Measurements from ENCODE around the gene SYT3. TPM values are rescaled to one million over a fixed set of nuclear protein-coding genes. Genes with fewer than 3 reads are reported as not detected.

The SYT3 gene
- total and polyA plus RNA-seq, 2 donors (not counting 3 experiments of a cell fraction or from before 2014, with no cell fraction given) = 0.11 to 0.53 TPM

DNA sequence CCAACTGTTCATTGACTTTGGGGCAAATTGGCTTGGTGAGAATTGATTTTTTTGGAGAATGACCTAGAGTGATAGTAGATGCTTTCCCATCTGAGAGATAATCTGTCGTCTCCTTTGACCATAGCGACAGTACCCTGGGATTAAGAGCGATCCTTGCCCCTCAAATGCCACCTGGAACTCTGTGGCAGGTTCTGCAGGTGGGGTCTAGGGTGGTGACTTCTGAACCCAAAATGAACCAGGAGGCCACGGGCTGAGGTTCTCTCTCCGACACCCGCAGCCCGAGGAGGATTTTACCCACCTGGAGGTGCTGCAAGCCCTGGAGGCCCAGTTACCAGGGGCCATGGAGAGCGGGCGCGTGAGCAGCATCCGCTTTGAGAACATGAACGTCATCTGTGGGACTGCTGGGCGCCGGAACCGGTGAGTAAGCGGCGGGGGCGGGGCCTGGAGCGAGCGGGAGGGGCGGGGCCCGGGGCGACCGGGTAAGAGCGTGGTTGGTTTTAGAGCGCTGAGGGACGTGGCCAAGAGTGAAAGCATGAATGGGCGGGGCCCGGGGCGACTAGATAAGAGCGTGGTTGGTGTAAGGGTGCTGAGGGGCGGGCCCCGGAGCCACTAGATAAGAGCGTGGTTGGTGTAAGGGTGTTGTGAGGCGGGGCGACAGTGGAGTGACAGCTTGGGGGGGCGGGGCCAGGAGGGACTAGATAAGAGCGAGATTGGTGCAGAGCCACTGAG is 18.2 kb upstream of the SYT3 start:
- Histone ChIP-seq H3K79me2 (ENCODE audit: control insufficient read depth, insufficient read depth, low read length) (no peaks in the 10 kb centered on the region), H3K27me3 (ENCODE audit: control insufficient read depth in 2 of 2, insufficient read depth in 2 of 2, low read length in 2 of 2) (peaks cover 0 to 2% of the 10 kb centered on the region in 2 experiments), H3K9me3 (replicated peaks; ENCODE audit: control insufficient read depth, insufficient read depth, low read length) (no peaks in the 10 kb centered on the region), H3K27ac (ENCODE audit: insufficient read depth, low read depth, low read length) (peak overlapping the region; percentile 71), H3K9ac (replicated peaks; ENCODE audit: extremely low read depth, insufficient read depth, low read length) (peak overlapping the region; percentile 17), H3K4me1 (ENCODE audit: control insufficient read depth, extremely low read depth, insufficient read depth, low read length) (peaks cover 11% of the 10 kb centered on the region), H3K4me3 (replicated peaks in 1 of 3; ENCODE audit: insufficient read depth in 1 of 3, low read depth in 1 of 3, low read length in 3 of 3) (peak overlapping the region in 2 of 3 experiments; percentile 2 to 26), H3K36me3 (ENCODE audit: control insufficient read depth in 2 of 2, extremely low read depth in 1 of 2, insufficient read depth in 2 of 2, low read length in 2 of 2) (no peaks in the 10 kb centered on the region), H4K20me1 (replicated peaks; ENCODE audit: control insufficient read depth, extremely low read depth, insufficient read depth, low read length) (no peaks in the 10 kb centered on the region), H3K4me2 (ENCODE audit: insufficient read depth, low read length) (peak overlapping the region; percentile 39), H2AFZ (ENCODE audit: low read depth, low read length) (peak overlapping the region; percentile 86), H3K9me1 (replicated peaks; ENCODE audit: control insufficient read depth, extremely low read depth, insufficient read depth, low read length) (no peaks in the 10 kb centered on the region)
- no TSS peak for BruUV-seq (replicated peaks)
- DNase-seq (ENCODE audit: low read depth, low spot score) = peak; percentile 98
- intact Hi-C loops (cut with micrococcal nuclease) = loop anchor here (1.0 to 5.0 kb wide), 5 partner anchors 49 to 326 kb away; no protein-coding TSS in a partner anchor
- FAIRE-seq = peak; percentile 97
- dilution Hi-C loops (cut with MboI; ENCODE audit: extremely low pct_ligation_motif_present, low sequenced_read_pairs) = no loop called here
- no peak for TF ChIP-seq JUN (IDR thresholded peaks at IDR 0.05; ENCODE audit: borderline replicate concordance, insufficient read depth, insufficient read length, low read depth)
- peak; percentile 25 for TF ChIP-seq FOS (IDR thresholded peaks at IDR 0.05; ENCODE audit: borderline replicate concordance, insufficient read depth, low read length)
- CTCF ChIA-PET = no interaction called here
- POLR2A ChIA-PET = no interaction called here

DNA sequence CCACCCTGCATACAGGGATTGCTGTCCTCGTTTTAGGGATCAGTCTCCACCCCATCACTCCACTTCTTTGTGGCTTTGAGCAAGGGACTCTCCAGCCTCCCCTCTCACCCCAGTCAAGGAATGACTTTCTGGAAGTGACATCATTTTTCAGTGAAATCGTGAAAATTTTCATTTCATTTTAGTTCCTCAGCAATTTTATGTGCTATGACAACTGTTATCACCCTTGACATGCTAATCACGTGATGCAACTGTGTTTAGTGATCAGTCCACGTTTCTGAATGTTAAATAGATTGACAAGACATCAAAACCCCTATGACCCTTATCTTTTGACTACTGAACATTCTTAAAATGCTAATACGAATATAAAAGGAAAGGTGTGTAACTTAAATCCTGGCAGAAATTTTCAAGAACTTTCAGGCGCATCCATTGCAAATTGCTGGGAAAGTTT is 17.6 kb upstream of the SYT3 start:
- FAIRE-seq = peak; percentile 12
- no TSS peak for BruUV-seq (replicated peaks)
- no peaks in the 10 kb centered on the region for H3K79me2 ChIP-seq (ENCODE audit: control insufficient read depth, insufficient read depth, low read length)
- dilution Hi-C loops (cut with MboI; ENCODE audit: extremely low pct_ligation_motif_present, low sequenced_read_pairs) (no loop called here), intact Hi-C loops (cut with micrococcal nuclease) (loop anchor here (5.0 kb wide), 1 partner anchor 325 kb away; no protein-coding TSS in a partner anchor)
- H3K27ac ChIP-seq (ENCODE audit: insufficient read depth, low read depth, low read length) = peak overlapping the region; percentile 71
- ChIA-PET CTCF (interaction anchor here (0.9 to 1.0 kb wide), 2 partner anchors 13 to 126 kb away, joined by 3 read pairs; no protein-coding TSS in a partner anchor), POLR2A (no interaction called here)
- peaks cover 11% of the 10 kb centered on the region for H3K4me1 ChIP-seq (ENCODE audit: control insufficient read depth, extremely low read depth, insufficient read depth, low read length)
- H3K9me3 ChIP-seq (replicated peaks; ENCODE audit: control insufficient read depth, insufficient read depth, low read length) = no peaks in the 10 kb centered on the region
- no peaks in the 10 kb centered on the region for H3K9me1 ChIP-seq (replicated peaks; ENCODE audit: control insufficient read depth, extremely low read depth, insufficient read depth, low read length)
- no peaks in the 10 kb centered on the region for H3K36me3 ChIP-seq (ENCODE audit: control insufficient read depth in 2 of 2, extremely low read depth in 1 of 2, insufficient read depth in 2 of 2, low read length in 2 of 2)
- no peak overlapping the region for H2AFZ ChIP-seq (ENCODE audit: low read depth, low read length)
- no peak overlapping the region for H3K4me3 ChIP-seq (replicated peaks in 1 of 3; ENCODE audit: insufficient read depth in 1 of 3, low read depth in 1 of 3, low read length in 3 of 3)
- H3K9ac ChIP-seq (replicated peaks; ENCODE audit: extremely low read depth, insufficient read depth, low read length) = no peak overlapping the region
- H3K27me3 ChIP-seq (ENCODE audit: control insufficient read depth in 2 of 2, insufficient read depth in 2 of 2, low read length in 2 of 2) = peaks cover 0 to 6% of the 10 kb centered on the region in 2 experiments
- TF ChIP-seq, protein P1, sequence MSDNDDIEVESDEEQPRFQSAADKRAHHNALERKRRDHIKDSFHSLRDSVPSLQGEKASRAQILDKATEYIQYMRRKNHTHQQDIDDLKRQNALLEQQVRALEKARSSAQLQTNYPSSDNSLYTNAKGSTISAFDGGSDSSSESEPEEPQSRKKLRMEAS (IDR thresholded peaks at IDR 0.05; ENCODE audit: insufficient read depth, insufficient read length) = no peak
- TF ChIP-seq JUN (IDR thresholded peaks at IDR 0.05; ENCODE audit: borderline replicate concordance, insufficient read depth, insufficient read length, low read depth) = no peak
- no peak for TF ChIP-seq POLR2AphosphoS5 (IDR thresholded peaks at IDR 0.05; ENCODE audit: insufficient read depth, low read depth, low read length)
- no peak for TF ChIP-seq POLR2A (IDR thresholded peaks at IDR 0.05; ENCODE audit: low read depth, low read length)
- no peak for TF ChIP-seq GATA2 (IDR thresholded peaks at IDR 0.05; ENCODE audit: insufficient read depth, insufficient read length, low read depth, low read length)
- TF ChIP-seq, protein P2, sequence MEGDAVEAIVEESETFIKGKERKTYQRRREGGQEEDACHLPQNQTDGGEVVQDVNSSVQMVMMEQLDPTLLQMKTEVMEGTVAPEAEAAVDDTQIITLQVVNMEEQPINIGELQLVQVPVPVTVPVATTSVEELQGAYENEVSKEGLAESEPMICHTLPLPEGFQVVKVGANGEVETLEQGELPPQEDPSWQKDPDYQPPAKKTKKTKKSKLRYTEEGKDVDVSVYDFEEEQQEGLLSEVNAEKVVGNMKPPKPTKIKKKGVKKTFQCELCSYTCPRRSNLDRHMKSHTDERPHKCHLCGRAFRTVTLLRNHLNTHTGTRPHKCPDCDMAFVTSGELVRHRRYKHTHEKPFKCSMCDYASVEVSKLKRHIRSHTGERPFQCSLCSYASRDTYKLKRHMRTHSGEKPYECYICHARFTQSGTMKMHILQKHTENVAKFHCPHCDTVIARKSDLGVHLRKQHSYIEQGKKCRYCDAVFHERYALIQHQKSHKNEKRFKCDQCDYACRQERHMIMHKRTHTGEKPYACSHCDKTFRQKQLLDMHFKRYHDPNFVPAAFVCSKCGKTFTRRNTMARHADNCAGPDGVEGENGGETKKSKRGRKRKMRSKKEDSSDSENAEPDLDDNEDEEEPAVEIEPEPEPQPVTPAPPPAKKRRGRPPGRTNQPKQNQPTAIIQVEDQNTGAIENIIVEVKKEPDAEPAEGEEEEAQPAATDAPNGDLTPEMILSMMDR (IDR thresholded peaks at IDR 0.05; ENCODE audit: extremely low read depth in 1 of 2, insufficient read depth in 1 of 2, low read depth in 1 of 2, low read length in 2 of 2) = no peak
- no peak for TF ChIP-seq FOS (IDR thresholded peaks at IDR 0.05; ENCODE audit: borderline replicate concordance, insufficient read depth, low read length)
- no peak for TF ChIP-seq EZH2 (IDR thresholded peaks at IDR 0.05; ENCODE audit: borderline replicate concordance, low read depth, low read length, severe bottlenecking)
- TF ChIP-seq MYC (IDR thresholded peaks at IDR 0.05; ENCODE audit: low read depth, low read length) = no peak
- H4K20me1 ChIP-seq (replicated peaks; ENCODE audit: control insufficient read depth, extremely low read depth, insufficient read depth, low read length) = no peaks in the 10 kb centered on the region
- DNase-seq (ENCODE audit: low read depth, low spot score) = no peak
- no peak overlapping the region for H3K4me2 ChIP-seq (ENCODE audit: insufficient read depth, low read length)
